Activated CD4-positive, alpha-beta T cell treated with anti-CD3 and anti-CD28 coated beads for 1 hour (primary cell): Measurements from ENCODE around the gene RNF126.
A peak's percentile ranks its signal among the peaks of the same experiment; 100 is the strongest.
"Not testable (repeated sequence)": the region's sequence is repeated elsewhere in the genome, so short reads cannot be mapped to it uniquely, and the experiment has no call there.

Experiments used
- DNase-seq: peaks from one replicate; pipeline ENCODE4 v3.0.0-alpha.2; 2020

RNF126 gene

GRCh38 chr19:662962-663681 is at the start of gene RNF126:
Gene RNF126, minus strand, starts transcription at chr19:663214. Its CDS starts 93 bp downstream, at chr19:663121.
- DNase-seq: peak; percentile 89

- DNase-seq: no peak
Measured at GRCh38 chr19:711254-711653, 48.2 kb upstream of the RNF126 start.

GRCh38 chr19:710767-711166 is 47.8 kb upstream of the RNF126 start:
- no peak for DNase-seq

- no peak for DNase-seq
Measured at GRCh38 chr19:709965-710571, 47.1 kb upstream of the RNF126 start.

GRCh38 chr19:709196-709964 is 46.4 kb upstream of the RNF126 start:
- DNase-seq: no peak

- no peak for DNase-seq
Measured at GRCh38 chr19:708154-709143, 45.4 kb upstream of the RNF126 start, which contains the start of gene PALM. Gene PALM, plus strand, starts transcription at chr19:708935. Its CDS starts 212 bp downstream, at chr19:709147.

- DNase-seq: no peak
Measured at GRCh38 chr19:704447-704741, 41.4 kb upstream of the RNF126 start.

- peak; percentile 42 for DNase-seq
Measured at GRCh38 chr19:703651-704446, 40.8 kb upstream of the RNF126 start.

- DNase-seq: no peak
Measured at GRCh38 chr19:703329-703650, 40.3 kb upstream of the RNF126 start.

GRCh38 chr19:702847-703246 is 39.8 kb upstream of the RNF126 start:
- not testable (repeated sequence) for DNase-seq

- not testable (repeated sequence) for DNase-seq
Measured at GRCh38 chr19:699885-700284, 36.9 kb upstream of the RNF126 start.

- DNase-seq: not testable (repeated sequence)
Measured at GRCh38 chr19:698529-698928, 35.5 kb upstream of the RNF126 start.

- no peak for DNase-seq
Measured at GRCh38 chr19:695352-695949, 32.4 kb upstream of the RNF126 start, which contains the start of gene PRSS57. Gene PRSS57, minus strand, starts transcription at chr19:695452. Its CDS starts 22 bp downstream, at chr19:695430.

GRCh38 chr19:694481-695351 is 31.7 kb upstream of the RNF126 start:
- DNase-seq: no peak

GRCh38 chr19:690203-690602 is 27.2 kb upstream of the RNF126 start:
- no peak for DNase-seq

GRCh38 chr19:688992-689391 is 26.0 kb upstream of the RNF126 start:
- no peak for DNase-seq

- no peak for DNase-seq
Measured at GRCh38 chr19:688214-688613, 25.2 kb upstream of the RNF126 start.

- DNase-seq: no peak
Measured at GRCh38 chr19:687569-688166, 24.7 kb upstream of the RNF126 start.

GRCh38 chr19:686589-687297 is 23.7 kb upstream of the RNF126 start:
- DNase-seq: no peak
